Activated T-helper 17 cell treated with anti-CD3 and anti-CD28 coated beads, Interleukin-2, amount 50 U/mL, for 72 hours (primary cell): Measurements from ENCODE around the gene CHRNA1. TPM values are rescaled to one million over a fixed set of nuclear protein-coding genes. Genes with fewer than 3 reads are reported as not detected.
A peak's percentile ranks its signal among the peaks of the same experiment; 100 is the strongest.

ENCODE experiments used
- ATAC-seq: fragments of 150-1000 bp; cut with Tn5 transposase; replicated peaks from 2 replicates; pipeline ENCODE4 v1.10.0; 2021; ENCODE audit warnings: mild to moderate bottlenecking, moderate library complexity
- H3K27ac Mint-ChIP-seq: one replicate; pipeline ENCODE4 v1.8.0; 2022; ENCODE audit warnings: mixed read lengths
- H3K27me3 Mint-ChIP-seq: one replicate; pipeline ENCODE4 v1.8.0; 2022; ENCODE audit warnings: mixed read lengths
- H3K36me3 Mint-ChIP-seq: one replicate; pipeline ENCODE4 v1.8.0; 2022; ENCODE audit warnings: low read depth, mild to moderate bottlenecking, mixed read lengths
- H3K4me1 Mint-ChIP-seq: one replicate; pipeline ENCODE4 v1.8.0; 2022; ENCODE audit warnings: mixed read lengths
- H3K4me3 Mint-ChIP-seq: one replicate; pipeline ENCODE4 v1.8.0; 2022; ENCODE audit warnings: mild to moderate bottlenecking, mixed read lengths
- H3K9me3 Mint-ChIP-seq: one replicate; pipeline ENCODE4 v1.8.0; 2022; ENCODE audit warnings: mixed read lengths
- total RNA-seq, 2 donors: library from RNA; stranded (reverse); gene quantifications; one replicate each; pipeline ENCODE4 v1.2.3, GENCODE V29; 2022

The CHRNA1 gene
- total RNA-seq, 2 donors from 2014 or later, result 0.13 TPM; not detected in 1

DNA sequence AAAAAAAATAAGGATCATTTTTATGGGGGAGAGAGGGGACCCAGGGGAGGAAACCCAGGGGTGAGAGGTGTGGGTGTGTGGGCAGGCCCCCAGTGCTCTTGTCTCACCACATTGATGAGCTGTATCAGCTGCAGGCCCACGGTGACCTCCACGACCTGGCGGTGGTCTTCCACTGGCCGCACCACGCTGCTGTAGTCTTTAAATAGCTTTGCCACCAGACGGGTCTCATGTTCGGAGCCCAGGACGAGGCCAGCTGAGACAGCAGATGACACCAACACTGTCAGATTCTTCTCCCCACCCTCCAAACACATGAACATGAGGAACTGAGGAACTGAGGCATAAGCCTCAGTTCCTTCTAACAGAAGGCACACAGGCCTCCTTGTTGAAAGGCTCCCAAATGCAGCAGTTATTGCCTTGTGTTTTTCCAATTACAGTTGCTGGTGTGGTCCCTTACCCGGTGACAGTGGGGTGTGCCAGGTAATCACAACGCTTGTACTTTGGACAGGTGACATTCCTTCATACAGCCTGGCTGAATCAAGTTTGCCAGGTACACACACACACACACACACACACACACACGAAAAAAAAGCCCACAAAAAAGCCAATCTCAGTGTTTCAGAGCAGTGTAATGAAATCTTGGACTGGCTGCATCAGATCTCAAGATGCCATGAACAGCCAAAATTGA, 4.7 kb downstream of the CHRNA1 start:
- Mint-ChIP-seq H3K27me3 (no peaks in the 10 kb centered on the region), H3K4me3 (no peak overlapping the region), H3K4me1 (no peaks in the 10 kb centered on the region), H3K36me3 (no peaks in the 10 kb centered on the region), H3K9me3 (no peaks in the 10 kb centered on the region), H3K27ac (no peak overlapping the region)
- no peak for ATAC-seq

DNA sequence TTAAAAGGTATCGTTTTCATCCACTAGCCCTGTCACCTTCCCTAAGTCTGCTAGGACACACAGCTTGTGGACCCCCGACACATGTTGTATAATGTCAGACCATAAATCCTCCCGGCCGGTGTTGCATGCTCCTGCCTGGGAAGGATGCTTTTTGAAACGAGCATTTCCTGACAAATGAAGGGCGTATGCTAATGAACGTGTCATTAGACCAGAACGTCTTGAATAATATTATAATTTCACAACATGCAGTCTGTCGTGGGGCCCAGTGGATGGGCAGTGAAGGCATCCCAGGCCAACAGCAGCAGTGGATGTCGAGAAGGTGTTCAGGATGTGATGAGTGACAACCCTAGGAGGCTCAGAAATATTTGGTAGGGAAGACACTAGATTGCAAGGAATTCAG, 7.5 kb downstream of the CHRNA1 start:
- peaks cover 6% of the 10 kb centered on the region for H3K36me3 Mint-ChIP-seq

DNA sequence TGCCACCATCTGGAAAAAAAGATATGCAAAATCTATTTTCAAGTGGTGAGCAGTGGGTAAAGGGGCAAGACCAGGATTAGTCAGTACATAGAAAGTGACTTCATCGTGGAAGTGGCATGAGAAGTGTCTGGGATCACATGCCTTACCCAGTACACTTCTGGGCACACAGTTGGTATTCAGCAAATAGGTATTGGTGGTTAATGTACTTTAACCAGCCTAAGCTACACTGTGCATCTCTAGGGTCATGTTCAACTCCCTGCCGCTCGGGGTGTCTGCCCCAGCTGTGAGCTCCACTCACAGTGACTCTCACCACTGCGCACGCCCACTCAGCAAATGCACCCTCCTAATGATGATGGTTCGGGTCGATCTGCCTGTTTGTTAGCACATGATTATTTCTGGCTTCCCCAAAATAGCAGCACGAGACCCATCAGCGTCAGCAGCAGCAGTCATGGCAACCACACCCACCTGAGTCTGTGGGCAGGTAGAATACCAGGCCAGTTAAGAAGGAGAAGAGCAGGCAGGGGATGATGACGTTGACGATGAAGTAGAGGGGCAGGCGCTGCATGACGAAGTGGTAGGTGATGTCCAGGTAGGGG, 11.1 kb downstream of the CHRNA1 start:
- peaks cover 27% of the 10 kb centered on the region for H3K4me1 Mint-ChIP-seq
- peak overlapping the region; percentile 96 for H3K27ac Mint-ChIP-seq
- H3K9me3 Mint-ChIP-seq, result no peaks in the 10 kb centered on the region
- H3K27me3 Mint-ChIP-seq, result no peaks in the 10 kb centered on the region
- ATAC-seq, result peak; percentile 55
- H3K36me3 Mint-ChIP-seq, result peaks cover 6% of the 10 kb centered on the region
- H3K4me3 Mint-ChIP-seq, result peak overlapping the region; percentile 74

More for the DNA sequence above, 7.5 kb downstream of the CHRNA1 start:
- no peak for ATAC-seq
- no peak overlapping the region for H3K27ac Mint-ChIP-seq
- peaks cover 12% of the 10 kb centered on the region for H3K4me1 Mint-ChIP-seq
- H3K27me3 Mint-ChIP-seq, result no peaks in the 10 kb centered on the region
- H3K4me3 Mint-ChIP-seq, result no peak overlapping the region
- H3K9me3 Mint-ChIP-seq, result no peaks in the 10 kb centered on the region

DNA sequence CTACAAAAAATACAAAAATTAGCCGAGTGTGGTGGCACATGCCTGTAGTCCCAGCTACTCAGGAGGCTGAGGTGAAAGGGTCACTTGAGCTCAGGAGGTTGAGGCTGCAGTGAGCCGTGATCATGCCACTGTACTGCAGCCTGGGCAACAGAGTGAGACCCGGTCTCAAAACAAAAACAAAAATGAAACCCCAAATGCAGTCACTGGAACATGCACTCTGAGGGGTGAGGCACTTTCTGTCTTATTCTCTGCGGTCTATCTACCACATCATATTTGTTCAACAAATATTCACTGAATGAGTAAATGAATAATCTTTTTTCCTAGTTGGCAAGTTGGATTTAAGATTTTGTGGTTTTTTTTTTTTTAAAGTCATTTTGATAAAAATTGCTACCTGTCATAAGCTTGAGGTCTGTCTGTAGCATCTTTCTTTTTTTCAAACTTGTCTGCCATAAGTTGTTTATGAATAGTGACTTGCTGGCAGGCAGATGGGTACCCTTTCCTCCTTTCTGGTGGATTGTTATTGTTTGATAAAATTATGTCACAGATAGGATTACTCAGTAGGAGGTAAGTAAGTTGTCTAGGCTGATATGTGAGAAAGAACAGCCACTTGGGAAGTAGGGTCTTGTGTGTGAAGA, 11.8 kb downstream of the CHRNA1 start:
- peaks cover 6% of the 10 kb centered on the region for H3K36me3 Mint-ChIP-seq
- peaks cover 27% of the 10 kb centered on the region for H3K4me1 Mint-ChIP-seq
- peak overlapping the region; percentile 96 for H3K27ac Mint-ChIP-seq
- no peaks in the 10 kb centered on the region for H3K27me3 Mint-ChIP-seq
- peak; percentile 78 for ATAC-seq
- H3K9me3 Mint-ChIP-seq, result no peaks in the 10 kb centered on the region
- H3K4me3 Mint-ChIP-seq, result peak overlapping the region; percentile 74

DNA sequence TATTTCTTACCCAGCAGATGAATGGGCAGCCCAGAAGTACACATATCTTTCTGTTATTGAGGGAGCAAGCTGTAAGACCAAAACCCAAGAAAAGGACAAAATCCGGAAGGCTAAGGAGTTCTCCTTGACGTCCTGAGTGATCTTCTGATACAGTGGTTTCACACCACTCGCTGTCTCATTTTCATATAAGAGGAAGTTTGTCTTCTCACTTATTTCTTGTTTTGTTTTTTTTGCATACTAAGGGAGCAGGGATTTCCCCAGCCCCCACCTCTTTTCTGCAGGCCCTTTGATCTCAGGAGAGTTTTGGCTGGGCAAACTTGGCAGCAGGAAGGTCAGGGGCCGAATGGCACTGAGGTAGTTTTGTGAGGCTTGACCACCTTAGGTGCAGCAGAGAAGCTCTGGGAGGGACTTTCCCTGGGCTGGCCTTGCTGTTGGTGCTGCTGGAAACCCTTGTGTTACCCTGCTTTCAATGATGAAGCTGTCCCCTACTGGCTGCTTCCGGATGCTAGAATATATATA, 13.3 kb downstream of the CHRNA1 start:
- Mint-ChIP-seq H3K9me3 (no peaks in the 10 kb centered on the region), H3K4me1 (peaks cover 27% of the 10 kb centered on the region), H3K36me3 (peaks cover 6% of the 10 kb centered on the region), H3K27ac (peak overlapping the region; percentile 96), H3K4me3 (peak overlapping the region; percentile 74), H3K27me3 (no peaks in the 10 kb centered on the region)
- ATAC-seq, result peak; percentile 52

DNA sequence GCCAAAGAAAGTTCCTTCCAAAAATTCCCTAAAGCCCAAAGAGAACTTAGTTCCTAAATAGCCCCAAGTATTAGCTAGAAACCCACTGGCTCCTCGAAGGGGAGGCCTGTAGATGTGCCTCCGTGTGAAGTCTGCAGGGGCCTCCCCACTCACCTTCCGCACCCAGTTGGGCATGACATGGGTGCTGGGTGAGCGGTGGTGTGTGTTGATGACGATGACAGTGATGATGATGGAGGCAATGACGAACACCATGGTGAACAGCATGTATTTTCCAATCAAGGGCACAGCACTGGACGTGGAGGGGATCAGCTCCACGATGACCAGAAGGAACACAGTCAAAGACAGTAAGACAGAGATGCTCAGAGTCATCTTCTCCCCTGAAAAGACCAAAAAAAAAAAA, 14.5 kb downstream of the CHRNA1 start:
- Mint-ChIP-seq H3K27me3 (no peaks in the 10 kb centered on the region), H3K4me1 (peaks cover 27% of the 10 kb centered on the region)

DNA sequence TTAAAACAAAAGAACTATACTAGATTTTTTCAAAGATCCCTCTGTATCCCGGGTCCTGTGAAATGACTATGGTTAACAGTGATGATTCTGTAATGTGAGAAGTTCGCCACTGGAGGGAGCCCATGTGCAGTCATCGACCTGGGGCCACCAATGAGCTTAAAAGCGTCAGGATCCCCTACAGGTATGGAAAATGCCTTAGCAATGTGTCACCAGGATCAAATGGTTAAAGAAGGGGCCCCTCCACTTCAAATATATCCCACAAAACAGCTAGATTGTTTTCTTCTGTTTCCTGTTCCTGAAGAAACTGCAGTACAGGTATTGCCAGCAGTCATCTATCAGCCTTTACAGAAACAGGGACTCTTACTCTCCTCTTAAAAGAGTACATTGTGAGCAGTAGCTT, 15.3 kb downstream of the CHRNA1 start:
- no peak for ATAC-seq
- Mint-ChIP-seq H3K27me3 (no peaks in the 10 kb centered on the region), H3K36me3 (peaks cover 6% of the 10 kb centered on the region), H3K9me3 (no peaks in the 10 kb centered on the region), H3K4me1 (peaks cover 27% of the 10 kb centered on the region), H3K4me3 (peak overlapping the region; percentile 74), H3K27ac (no peak overlapping the region)

More for the DNA sequence above, 14.5 kb downstream of the CHRNA1 start:
- ATAC-seq, result no peak
- Mint-ChIP-seq H3K4me3 (peak overlapping the region; percentile 74), H3K9me3 (no peaks in the 10 kb centered on the region), H3K36me3 (peaks cover 6% of the 10 kb centered on the region), H3K27ac (peak overlapping the region; percentile 96)

DNA sequence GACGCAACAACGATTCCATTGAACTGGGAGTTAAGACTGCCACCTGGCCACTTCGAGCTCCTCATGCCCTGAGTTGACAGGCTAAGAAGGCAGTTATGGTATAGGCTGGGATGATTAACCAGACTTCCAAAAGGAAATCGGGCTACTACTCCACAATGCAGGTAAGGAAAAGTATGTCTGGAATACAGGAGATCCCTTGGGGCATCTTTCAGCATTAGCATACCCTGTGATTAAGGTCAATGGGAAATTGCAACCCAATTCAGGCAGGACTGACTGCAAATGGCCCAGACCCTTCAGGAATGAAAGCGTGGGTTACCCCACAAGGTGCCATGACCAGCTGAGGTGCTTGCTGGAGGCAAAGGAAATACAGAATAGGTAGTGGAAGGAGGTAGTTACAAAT, 19.1 kb downstream of the CHRNA1 start:
- Mint-ChIP-seq H3K27me3 (peaks cover 3% of the 10 kb centered on the region), H3K9me3 (no peaks in the 10 kb centered on the region), H3K36me3 (no peaks in the 10 kb centered on the region), H3K27ac (no peak overlapping the region), H3K4me1 (peaks cover 6% of the 10 kb centered on the region), H3K4me3 (no peak overlapping the region)
- ATAC-seq, result no peak

DNA sequence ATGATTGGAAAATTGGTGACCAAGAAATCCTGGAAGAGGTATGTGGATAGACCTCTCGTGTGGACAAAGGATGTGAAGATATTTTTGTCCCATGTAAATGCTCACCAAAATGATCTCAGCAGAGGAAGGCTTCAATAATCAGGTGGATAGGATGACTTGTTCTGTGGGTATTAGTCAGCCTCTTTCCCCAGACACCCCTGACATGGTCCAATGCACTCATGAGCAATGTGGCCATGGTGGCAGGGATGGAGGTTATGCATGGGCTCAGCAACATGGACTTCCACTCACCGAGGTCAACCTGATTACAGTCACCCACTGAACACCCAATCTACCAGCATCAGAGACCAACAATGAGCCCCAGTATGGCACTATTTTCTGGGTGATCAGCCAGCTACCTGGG, 20.2 kb downstream of the CHRNA1 start:
- no peak overlapping the region for H3K4me3 Mint-ChIP-seq

DNA sequence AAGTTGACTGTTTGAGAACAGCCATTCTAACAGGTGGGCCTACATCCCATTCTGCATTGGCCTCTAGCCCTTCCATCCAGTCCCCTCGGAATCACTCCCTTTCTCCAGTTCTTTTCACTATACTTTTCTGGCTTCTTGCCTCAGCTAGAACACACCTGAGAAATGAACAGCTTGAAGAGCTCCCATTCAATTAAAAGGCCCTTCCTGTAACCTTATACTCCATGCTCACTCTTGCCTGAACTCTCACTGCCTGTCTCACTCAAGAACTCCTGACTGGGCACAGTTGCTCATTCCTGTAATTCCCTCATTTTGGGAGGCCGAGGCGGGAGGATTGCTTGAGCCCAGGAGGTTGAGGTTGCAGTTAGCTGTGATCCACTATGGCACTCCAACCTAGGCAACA, 23.6 kb downstream of the CHRNA1 start:
- Mint-ChIP-seq H3K4me3 (no peak overlapping the region), H3K9me3 (no peaks in the 10 kb centered on the region), H3K4me1 (no peaks in the 10 kb centered on the region)

More for the DNA sequence above, 20.2 kb downstream of the CHRNA1 start:
- Mint-ChIP-seq H3K27ac (no peak overlapping the region), H3K36me3 (no peaks in the 10 kb centered on the region), H3K9me3 (no peaks in the 10 kb centered on the region), H3K27me3 (peaks cover 6% of the 10 kb centered on the region), H3K4me1 (no peaks in the 10 kb centered on the region)
- ATAC-seq, result peak; percentile 53

DNA sequence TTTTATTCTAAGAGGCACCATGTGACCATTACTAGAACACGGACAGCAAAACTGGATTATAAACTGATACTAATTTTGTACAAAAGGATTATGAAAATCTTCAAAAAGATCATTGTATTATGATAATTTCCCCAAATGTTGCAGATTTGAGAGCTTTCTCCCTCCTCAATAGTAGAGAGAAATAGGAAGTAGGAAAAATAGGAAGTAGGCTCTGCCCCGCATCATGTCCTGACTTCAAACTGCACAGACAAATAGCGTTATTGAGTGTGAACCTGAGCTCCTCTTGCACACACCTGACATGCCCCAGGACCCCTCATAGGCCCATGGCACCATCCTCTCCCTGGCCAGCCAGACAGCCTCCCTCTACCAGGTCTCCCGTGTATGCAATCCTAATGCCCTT, 25.4 kb downstream of the CHRNA1 start:
- Mint-ChIP-seq H3K4me3 (no peak overlapping the region), H3K27me3 (peaks cover 6% of the 10 kb centered on the region), H3K27ac (no peak overlapping the region), H3K9me3 (no peaks in the 10 kb centered on the region), H3K36me3 (no peaks in the 10 kb centered on the region), H3K4me1 (no peaks in the 10 kb centered on the region)
- ATAC-seq, result no peak

More for the DNA sequence above, 23.6 kb downstream of the CHRNA1 start:
- no peak overlapping the region for H3K27ac Mint-ChIP-seq
- no peaks in the 10 kb centered on the region for H3K36me3 Mint-ChIP-seq
- no peak for ATAC-seq
- peaks cover 6% of the 10 kb centered on the region for H3K27me3 Mint-ChIP-seq

DNA sequence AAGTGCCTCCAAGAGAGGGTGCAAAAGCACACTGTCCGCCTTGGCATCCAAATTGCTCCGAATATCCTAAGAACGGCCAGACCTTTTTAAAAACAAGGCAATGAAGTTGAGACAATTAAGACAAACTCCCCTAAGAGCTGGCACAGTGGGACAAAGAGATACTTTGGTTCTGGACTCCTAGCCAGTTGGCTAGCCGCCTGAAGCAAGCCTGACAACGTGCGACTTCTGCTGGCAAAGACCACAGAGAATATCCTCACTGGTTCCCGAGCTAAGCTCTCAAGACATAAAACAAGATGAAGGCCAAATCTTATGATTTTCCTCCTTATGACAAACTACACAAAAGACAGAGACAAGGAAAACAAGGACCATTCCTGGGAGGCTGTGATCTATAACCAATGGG, 32.7 kb downstream of the CHRNA1 start:
- Mint-ChIP-seq H3K4me3 (no peak overlapping the region), H3K9me3 (no peaks in the 10 kb centered on the region), H3K27ac (no peak overlapping the region), H3K36me3 (no peaks in the 10 kb centered on the region), H3K27me3 (peaks cover 3% of the 10 kb centered on the region), H3K4me1 (no peaks in the 10 kb centered on the region)
- no peak for ATAC-seq

DNA sequence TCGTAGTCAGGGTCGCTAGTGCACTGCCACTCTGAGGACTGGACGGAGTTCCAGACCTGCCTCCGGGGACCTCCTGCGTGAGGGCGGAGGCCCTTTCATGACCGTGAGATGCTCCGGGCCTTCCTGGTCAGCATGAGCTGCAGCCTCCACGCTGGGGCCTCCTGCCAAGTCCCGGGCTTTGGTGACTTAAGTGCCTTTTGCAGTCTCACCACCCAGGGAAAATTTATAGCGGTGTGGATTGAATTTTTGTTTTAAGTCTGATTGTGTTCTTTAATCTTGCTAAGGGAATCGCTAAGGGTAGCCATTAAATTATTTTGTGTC, 33.6 kb downstream of the CHRNA1 start:
- no peak for ATAC-seq
- peaks cover 3% of the 10 kb centered on the region for H3K27me3 Mint-ChIP-seq
- no peaks in the 10 kb centered on the region for H3K9me3 Mint-ChIP-seq
- no peaks in the 10 kb centered on the region for H3K36me3 Mint-ChIP-seq
- no peaks in the 10 kb centered on the region for H3K4me1 Mint-ChIP-seq
- peak overlapping the region; percentile 77 for H3K27ac Mint-ChIP-seq
- H3K4me3 Mint-ChIP-seq, result peak overlapping the region; percentile 89

DNA sequence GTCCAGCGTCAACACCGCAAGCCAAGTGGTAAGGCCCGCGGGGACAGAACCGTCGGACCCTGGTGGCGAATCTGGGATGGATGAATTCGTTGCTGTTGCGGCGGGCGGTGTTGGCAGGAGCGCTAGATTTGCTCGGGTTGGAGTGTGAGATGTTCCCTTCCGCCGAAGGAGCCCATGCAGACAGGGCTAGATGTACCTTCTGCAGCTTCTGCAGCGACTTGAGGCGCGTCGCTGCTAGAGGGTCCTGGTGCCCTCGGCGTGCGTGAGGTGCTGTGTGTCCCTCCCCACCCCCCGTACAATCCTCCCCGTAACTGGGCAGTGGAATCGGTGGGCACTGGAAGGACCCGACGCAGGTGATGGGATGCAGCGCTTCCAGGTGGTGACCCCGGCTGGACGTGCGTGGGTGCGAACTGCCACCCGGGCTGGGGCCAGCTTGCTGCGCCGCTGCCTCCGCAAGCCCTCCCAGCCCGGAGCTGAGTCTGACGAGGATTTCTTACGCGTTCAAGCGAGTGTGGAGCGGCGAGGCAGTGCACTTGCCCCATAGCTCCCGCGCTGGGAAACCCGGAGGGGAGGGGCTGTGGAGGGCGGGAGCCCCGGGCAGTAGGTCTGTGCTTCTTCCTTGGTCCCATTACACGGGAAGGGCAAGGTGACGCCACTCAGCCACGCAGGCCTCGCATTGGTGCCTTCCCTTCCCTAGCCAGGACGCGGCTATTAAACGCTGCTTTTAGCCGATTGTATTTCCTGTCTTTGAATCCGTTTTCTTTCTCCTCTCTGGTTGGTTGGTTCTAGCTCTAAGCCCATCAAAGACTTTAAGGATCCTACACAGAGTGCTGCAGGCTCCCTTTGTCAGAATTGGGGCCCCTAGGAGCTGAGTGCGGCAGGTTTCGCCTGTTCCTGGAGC, 34.2 kb downstream of the CHRNA1 start:
- ATAC-seq, result peak; percentile 92
- no peaks in the 10 kb centered on the region for H3K9me3 Mint-ChIP-seq
- H3K27me3 Mint-ChIP-seq, result peaks cover 3% of the 10 kb centered on the region
- H3K27ac Mint-ChIP-seq, result peak overlapping the region; percentile 77
- no peaks in the 10 kb centered on the region for H3K4me1 Mint-ChIP-seq
- peak overlapping the region; percentile 89 for H3K4me3 Mint-ChIP-seq
- no peaks in the 10 kb centered on the region for H3K36me3 Mint-ChIP-seq
